ENCODE results near the gene MOXD1.
A peak's percentile ranks its signal among the peaks of the same experiment; 100 is the strongest.
"Not testable (repeated sequence)": the region's sequence is repeated elsewhere in the genome, so short reads cannot be mapped to it uniquely, and the experiment has no call there.

MOXD1 gene

DNA sequence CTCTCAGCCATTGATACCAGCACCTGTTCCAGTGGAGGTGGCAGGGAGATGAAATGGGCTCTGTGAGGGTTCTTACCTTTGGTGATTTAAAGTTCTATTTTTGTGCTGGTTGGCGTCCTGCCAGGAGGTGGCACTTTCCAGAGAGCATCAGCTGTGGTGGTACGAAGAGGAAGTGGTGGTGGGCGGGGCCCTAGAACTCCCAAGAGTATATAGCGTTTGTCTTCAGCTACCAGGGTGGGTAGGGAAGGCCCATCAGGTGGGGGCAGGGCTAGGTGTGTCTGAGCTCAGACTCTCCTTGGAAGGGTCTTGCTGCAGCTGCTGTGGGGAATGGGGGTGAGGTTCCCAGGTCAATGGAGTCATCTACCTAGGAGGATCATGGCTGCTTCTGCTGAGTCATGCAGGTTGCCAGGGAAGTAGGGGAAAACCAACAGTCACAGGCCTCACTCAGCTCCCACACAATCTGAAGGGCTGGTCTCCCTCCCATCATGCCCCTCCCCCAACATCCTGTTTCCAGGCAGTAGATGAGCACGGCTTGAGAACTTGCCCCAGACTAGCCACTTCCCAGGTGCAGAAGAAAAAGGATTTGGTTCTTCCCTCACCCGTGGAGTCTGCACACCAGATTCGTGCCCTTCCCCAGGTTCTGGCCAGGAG is 46.6 kb downstream of the MOXD1 start:
- no peak for DNase-seq (ENCODE audit: low spot score)

DNA sequence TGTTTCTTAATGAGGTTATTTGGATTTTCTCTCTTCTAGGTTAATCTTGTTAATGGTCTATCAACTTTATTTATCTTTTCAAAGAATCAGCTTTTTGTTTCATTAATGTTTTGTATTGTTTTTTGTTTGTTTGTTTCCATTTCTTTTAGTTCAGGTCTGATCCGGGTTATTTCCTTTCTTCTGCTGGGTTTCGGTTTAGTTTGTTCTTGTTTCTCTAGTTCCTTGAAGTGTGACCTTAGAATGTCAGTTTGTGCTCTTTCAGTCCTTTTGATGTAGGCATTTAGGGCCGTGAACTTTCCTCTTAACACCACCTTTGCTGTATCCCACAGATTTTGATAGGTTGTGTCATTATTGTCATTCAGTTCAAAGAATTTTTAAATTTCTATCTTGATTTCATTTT is 49.3 kb downstream of the MOXD1 start:
- not testable (repeated sequence) for DNase-seq (ENCODE audit: low spot score)

DNA sequence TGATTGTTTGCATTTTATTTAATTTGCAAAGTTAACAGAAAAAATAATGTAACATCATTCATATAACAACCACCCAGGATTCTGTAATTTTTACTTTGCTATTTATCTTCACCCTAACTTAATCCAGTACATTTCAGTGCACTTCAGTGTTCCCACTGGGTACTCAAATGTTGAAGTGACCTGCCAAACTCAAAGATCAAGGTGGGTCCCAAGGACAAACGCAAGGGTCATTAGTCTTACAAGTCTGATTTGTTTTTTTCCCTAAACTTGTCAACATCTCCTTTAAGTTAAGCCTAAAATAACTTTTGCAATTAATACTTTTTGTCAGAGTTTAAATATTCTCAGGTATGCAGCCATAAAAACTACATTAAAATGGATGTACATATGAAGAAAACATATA is 53.0 kb downstream of the MOXD1 start:
- DNase-seq (ENCODE audit: low spot score): no peak

DNA sequence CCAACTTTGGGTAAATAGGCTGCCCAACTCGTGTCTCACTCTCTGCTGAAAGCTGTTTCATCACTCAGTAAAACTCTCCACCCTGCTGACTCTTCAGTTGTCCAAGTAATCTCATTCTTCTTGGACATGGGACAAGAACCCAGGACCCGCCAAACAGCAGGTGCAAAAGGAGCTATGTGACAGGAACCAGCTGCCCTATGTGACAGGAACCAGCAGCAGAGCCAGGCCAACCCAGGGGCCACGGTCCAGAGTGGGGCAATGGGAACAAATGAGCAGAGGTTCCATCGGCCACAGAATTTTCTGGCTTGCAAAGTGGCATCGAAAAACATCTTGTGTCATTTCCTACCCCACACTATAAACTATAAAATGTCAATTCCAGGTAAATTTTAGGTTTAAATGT is 56.5 kb downstream of the MOXD1 start:
- no peak for DNase-seq (ENCODE audit: low spot score)

DNA sequence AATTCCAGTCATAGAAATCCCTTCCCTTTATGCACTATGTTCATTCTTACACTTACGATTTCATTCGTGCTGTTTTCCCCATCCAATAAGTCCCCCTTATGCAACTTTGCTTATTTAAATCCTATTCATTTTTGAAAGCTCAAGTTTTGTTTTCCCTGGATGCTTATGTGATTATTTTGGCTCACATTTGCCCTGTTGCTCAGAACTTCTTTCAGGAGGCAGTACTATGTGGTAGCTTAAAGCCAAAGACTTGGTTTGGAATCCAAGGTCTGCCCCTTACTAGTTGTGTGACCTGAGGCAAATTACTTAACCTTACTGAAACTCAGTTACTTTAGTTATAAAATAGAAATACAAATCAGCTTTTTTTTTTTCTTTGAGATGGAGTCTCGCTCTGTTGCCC is 59.6 kb downstream of the MOXD1 start:
- DNase-seq (ENCODE audit: low spot score): no peak

DNA sequence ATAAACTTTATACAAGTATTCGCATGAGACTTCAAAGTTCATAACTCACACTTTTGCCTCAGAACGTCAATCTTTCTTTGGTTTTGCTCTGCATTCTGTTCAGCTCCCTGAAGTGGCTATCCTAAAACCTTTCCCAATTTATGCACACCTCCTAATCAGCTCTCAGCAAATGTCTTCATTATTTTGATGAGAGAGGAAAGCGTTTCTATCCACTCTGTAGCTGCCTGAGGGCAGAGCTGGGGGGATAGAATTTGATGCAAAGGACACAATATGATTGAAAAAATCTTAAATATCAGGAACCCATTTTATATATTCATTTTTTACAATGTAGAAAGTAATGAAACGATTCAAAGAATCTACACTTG is 66.8 kb downstream of the MOXD1 start:
- no peak for DNase-seq (ENCODE audit: low spot score)

DNA sequence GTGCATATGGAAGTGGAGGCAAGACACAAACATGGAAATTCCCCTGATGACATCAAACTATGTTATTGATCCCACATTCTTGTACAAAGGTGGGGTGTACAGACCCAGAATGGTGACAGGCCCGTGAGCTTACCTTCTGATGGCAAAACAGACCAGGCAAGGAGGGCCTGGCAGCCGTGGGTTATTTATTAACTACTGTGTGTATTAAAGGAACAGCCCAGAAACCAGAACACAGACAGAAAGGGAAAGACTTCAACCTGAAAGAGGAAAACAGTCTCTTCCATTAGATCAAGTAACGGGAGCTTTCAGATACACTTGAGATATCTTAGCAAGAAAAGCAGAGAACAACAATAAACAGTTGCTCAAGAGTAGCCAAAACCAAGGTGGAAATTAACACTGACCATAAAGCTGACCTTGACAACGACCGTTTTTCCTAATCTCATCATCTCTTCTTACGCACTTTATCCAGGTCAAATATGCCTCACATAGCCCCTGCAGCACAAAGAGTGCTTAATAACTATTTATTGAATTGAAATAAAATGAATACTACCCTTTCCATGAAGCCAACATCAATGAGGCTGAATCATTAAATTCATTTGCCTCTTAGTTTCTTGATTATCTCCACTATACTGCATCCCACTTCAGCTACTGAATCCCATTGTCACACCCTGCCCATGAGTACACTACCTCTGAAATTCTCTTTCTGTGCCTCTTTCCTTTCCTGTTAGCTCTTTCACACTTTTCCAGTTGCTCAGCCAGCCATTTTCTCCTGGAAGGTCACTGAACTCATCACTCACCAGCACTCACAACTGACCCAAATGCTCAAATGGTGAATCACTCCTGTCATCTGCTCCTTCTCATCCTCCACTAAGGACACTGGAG is 67.4 kb downstream of the MOXD1 start:
- DNase-seq (ENCODE audit: low spot score): no peak

DNA sequence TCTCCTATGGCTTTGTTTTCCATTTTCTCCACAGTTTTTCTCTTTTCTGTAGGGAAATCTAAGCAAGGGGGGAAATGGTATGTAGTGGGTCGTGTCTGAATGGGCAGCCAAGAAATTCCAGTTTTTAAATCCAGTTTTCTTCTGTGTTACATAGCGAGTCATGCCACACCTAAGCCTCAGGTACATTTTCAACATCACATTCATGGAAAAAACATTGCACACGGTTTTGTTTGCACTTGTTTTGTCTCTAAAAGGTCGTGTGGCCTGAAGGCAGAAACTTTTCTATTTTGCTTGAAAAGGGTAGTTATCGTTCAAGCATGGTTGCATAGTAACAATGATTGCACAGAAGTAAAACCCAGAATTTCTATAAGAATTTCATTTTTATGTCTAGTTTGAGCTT is 70.5 kb downstream of the MOXD1 start:
- no peak for DNase-seq (ENCODE audit: low spot score)

DNA sequence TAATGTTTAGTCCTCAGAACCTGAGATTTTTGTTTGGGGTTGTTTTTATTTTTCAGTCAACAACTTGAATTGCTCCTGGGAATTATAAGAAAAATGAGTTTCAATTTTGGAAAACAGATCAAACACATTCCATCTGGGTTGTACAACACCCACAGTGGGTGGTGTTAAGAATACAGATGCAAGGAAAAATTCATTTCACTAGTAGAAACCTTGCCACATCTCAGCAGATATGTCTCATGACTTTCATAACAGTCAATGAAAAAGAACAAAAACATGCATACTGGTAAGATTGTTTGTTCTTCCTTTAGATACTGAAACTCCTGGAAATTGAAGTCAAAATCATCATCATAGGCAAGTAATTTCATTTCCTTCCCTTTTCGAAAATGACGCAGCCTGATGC is 78.9 kb downstream of the MOXD1 start:
- DNase-seq (ENCODE audit: low spot score): no peak

DNA sequence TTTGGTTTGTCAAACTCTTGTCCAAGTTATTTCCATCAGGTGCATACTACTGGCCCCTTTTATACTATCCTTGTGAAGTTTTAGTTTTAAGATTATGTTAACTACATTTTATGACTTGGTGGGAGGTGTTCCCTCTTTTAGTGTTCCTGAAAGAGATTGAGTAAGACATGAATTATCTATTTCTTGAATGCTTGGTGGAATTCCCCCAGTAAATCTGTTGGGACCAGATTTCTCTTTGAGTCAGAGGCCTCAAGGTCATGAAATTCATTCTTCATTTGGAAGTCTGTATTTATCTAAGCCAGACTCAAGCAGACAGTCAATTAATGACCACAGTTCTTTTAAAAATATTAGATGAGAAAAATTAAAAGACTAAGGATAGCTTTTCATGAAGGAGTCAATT is 81.3 kb downstream of the MOXD1 start:
- no peak for DNase-seq (ENCODE audit: low spot score)

DNA sequence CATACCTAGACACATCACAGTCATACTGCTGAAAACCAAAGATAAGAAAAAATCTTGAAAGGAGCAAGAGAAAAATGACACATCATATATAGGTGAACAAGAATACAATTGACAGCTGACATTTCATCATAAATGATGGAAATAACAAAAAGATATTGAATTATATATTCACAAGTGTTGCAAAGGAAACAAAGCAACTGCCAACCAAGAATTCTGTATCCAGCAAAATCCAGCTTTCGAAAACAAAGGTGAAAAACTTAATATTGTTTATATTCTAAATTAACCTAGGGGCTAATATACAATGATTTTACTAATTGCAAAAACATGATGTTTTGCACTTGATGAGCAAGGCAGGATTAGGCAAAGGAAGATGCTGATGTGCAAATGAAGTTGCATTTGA is 84.3 kb downstream of the MOXD1 start:
- DNase-seq (ENCODE audit: low spot score): no peak

DNA sequence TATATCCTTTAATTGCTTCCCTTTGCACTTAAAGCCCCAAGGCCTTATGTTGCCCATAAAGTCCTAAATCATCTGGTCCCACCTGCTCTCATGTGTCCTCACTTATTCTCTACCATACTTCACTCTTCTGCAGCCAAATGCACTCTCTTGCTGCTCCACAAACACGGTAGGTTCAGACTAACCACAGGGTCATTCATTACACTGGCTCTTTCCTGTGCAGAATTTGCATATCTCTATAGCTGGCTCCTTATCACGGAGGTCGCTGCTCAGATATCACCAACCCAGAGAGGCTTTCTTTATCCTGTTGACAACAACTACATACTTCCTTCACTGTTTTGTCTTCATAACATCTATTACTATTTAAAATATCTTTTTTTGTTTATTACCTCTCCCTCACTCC is 86.8 kb downstream of the MOXD1 start:
- no peak for DNase-seq (ENCODE audit: low spot score)

DNA sequence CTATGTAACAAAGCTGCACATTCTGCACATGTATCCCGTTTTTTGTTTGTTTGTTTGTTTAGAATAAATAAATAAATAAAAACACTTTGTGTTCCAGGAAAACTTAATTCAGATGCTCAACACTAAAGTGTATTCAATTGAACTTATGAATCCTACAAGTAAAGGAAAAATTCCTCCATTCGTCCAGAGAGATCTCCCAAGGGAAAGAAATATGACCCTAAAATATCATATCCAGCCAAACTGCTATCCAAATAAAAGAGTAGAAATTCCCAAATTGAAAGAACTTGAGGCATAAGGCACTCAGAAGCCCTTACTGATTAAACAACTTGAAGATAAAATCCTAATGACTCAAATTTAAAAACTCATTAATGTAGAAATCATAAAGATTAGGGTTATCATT is 90.4 kb downstream of the MOXD1 start:
- no peak for DNase-seq (ENCODE audit: low spot score)

DNA sequence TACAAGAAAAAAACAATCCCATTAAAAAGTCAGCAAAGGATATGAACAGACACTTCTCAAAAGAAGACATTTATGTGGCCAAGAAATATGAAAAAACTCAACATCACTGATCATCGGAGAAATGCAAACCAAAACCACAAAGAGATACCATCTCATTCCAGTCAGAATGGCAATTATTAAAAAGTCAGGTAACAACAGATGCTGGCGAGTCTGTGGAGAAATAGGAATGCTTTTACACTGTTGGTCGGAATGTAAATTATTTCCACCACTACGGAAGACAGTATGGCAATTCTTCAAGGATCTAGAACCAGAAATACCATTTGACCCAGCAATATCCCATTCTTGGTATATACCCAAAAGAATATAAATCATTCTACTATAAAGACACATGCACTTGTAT is 91.1 kb downstream of the MOXD1 start:
- not testable (repeated sequence) for DNase-seq (ENCODE audit: low spot score)

DNA sequence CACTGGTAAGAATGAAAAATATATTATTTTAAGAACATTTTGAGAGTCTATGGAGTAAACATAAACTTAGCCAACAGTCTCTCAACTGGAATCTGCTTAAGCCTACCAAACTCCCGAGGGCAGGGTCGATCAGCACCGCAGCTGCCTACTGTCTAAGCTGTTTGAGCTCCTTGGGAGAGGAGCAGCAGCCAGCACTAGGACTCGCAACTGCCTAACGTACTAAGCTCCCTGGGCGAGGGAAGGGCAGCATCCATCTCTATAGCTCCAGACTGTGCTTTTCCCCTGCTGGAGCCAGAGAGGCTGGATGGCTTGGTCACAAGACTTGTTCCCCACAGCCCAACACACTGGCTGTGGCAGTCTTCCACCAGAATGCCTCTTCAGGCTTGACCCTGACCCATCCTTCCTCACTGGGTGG is 96.4 kb downstream of the MOXD1 start:
- DNase-seq (ENCODE audit: low spot score): no peak

DNA sequence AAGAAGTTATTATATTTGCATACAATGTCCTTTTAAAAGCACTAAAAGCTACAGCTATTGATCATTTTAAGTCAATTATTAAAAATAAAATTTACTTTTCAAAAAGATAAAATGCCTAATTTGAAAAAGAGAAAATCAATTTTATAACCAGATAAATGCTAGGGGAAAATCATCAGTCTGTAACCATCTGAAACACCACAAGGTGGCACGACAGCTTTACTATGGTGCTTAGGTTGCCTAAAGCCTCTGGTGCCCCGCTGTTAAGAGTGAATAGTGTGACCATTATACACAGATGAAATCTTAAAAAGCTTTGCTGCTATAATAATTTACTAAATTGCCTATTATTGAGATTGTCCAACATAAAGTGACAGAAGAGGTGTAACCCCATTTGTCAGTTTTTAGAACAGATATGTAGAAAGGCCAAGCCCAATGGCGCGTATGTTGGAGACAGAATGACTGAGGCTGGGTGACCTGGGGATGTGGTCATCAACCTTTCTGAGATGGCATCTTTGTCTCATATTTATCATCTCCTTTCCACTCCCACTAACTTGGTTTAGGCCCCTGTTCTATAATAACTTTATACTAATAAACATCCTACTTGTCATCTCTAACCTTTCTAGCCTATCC is 100.8 kb downstream of the MOXD1 start:
- DNase-seq (ENCODE audit: low spot score): peak; percentile 82

DNA sequence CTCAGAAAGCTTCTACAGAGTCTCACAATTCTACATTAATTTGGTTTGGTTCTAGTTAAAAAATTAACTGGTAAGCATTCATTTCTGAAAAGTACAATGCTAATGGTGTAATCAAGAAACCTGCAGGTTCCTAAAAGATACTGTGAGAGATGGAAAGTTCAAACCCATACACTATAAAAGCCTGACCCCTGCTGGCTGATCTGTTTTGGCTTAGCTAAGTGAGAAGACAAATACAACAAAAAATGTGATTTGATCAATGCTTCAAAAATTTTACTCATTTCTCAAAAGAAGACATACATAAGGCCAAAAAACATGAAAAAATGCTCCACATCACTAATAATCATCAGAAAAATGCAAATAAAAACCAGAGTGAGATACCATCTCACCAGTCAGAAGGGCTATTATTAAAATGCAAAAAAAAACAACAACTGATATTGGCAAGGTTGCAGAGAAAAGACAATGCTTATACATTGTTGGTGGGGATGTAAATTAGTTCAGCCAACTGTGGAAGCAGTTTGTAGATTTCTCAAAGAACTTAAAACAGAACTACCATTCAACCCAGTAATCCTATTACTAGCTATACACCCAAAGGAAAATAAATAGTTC is 102.8 kb downstream of the MOXD1 start:
- peak; percentile 80 for DNase-seq (ENCODE audit: low spot score)

DNA sequence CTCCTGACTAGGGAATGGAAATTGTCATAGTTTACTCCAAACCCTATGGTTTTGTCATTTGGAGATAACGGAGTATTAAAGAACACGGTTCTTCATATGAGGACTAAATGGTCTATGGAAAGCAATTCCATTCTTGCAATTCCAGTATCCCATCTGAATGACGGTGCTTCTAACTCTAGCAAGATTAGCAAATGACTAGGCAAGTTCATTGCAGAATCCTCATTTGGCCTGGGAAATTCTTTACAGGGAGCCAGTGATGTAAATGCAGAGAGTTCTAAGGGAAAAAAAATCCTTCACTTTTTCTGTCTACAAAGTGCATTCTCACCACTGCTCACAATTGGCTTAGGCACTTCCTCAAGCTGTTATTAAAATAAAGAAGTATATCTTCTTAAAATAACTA is 111.5 kb downstream of the MOXD1 start:
- no peak for DNase-seq (ENCODE audit: low spot score)

DNA sequence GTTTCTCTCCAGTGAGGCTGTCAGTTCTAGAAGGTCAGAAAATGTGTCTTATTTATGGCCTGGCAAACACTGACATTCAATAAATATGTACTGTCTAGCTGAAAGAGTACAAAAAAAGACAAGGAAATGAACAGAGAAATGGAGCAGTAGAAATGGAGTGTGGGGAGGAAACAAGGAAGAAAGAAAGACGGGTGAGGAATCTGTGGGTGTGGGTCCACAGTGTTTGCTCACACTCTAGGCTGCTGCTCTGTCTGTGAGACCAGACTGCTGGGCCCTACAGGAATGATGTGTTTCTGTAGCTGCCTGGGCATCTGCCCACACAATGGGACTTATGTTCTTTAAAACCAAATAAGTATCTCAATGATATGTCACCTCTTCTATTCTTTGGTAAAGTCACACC is 114.2 kb downstream of the MOXD1 start:
- DNase-seq (ENCODE audit: low spot score): no peak

DNA sequence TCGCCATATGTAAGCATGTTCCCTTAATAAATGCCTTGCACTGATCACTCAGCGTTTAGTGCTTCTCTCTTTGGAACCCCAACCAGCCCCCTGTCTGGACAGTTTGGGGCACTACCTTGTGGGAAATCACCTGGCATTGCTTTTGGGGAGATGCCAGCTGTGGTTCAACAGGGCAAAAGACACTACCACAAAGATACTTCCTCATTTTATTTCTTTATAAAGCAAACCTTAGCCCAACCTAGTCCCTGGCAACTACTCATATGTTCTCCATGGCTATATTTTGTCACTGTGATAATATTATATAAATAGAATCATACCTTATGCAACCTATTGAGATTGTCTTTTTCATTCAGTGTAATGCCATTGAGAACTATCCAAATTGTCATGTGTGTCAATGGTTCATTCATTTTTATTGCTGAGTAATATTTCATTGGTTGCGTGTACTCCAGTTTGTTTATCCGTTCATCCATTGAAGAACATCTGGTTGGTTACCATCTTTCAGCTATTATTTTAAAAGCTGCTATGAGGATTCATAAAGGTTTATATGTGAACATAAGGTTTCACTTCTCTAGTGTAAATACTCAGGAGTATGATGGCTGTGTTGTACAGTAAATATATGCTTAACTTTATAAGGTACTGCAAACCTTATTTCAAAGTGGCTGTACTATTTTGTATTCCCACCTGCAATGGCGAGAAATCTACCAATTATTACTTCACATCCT is 114.8 kb downstream of the MOXD1 start:
- DNase-seq (ENCODE audit: low spot score): no peak

DNA sequence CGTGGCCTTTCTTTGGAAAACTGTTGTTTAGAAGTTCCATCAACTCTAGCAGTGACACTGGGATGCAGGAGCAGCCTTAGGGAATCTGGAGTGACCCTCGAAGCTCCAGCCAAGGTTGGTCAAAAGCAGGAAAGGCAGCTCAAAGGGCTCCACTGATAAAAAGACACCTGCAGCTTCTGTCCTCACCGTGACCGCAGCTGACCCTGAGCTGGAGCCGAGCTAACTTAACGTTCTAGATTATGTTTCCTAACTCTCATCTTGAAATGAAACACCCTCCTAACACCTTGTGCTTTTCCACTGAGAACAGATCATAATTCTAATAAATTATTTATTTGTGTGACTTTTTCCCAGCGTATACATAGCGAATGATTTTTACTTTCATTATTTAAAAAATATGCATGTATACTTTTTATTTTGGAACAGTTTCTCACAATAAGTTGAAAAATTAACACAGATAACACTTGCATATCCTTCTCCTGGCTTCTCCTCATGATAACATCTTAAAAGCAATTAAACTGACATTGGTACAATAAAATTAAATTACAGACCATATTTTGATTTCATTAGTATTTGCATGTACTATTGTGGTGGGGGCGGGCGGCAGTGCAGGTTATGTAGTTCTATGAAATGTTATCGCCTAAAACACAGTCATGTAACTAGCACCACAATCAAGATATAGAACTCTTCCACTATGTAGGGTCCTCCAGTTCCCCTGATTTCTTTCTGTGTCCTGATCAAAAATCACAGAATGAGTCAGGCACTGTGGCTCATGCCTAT is 116.1 kb downstream of the MOXD1 start:
- no peak for DNase-seq (ENCODE audit: low spot score)

Measured in Ammon's horn (tissue), 1 donor.